T-helper 1 cell treated with Interleukin-12 subunit alpha and Interleukin-12 subunit beta and Interleukin-4 antibody, amounts not matched to agents 30 ng/mL and 1 ng/mL, for 36 hours (primary cell): ENCODE data around the gene RHNO1. TPM values are rescaled to one million over a fixed set of nuclear protein-coding genes. Genes with fewer than 3 reads are reported as not detected.

Experiments
- intact Hi-C: fragments of 100-400 bp; cut with micrococcal nuclease; formaldehyde crosslinking; loops from one replicate; pipeline ENCODE4 v1.15.1; 2024
- total RNA-seq: library from RNA; stranded (reverse); gene quantifications from 2 replicates; pipeline ENCODE4 v1.2.3, GENCODE V29; 2022

RHNO1 gene
- total RNA-seq, 1 donor from 2014 or later, result 43.4 TPM

- intact Hi-C loops, result loop anchor here (10.0 kb wide), 1 partner anchor 977 kb away; the partner anchor contains the start of gene PARP11
These were observed 20.4 kb downstream of the RHNO1 start for GRCh38 chr12:2897418-2897817.

GRCh38 chr12:2900642-2901041 is 23.6 kb downstream of the RHNO1 start:
- intact Hi-C loops, result no loop called here

GRCh38 chr12:2902272-2902880 is 25.4 kb downstream of the RHNO1 start:
- intact Hi-C loops, result no loop called here

- intact Hi-C loops, result no loop called here
These were observed 27.2 kb downstream of the RHNO1 start for GRCh38 chr12:2904260-2904659.

GRCh38 chr12:2912216-2912575 is 35.2 kb downstream of the RHNO1 start:
- intact Hi-C loops, result no loop called here

GRCh38 chr12:2919249-2919648 is 42.2 kb downstream of the RHNO1 start:
- intact Hi-C loops, result no loop called here

GRCh38 chr12:2922329-2922728 is 45.3 kb downstream of the RHNO1 start:
- intact Hi-C loops, result no loop called here

GRCh38 chr12:2923057-2923456 is 46.0 kb downstream of the RHNO1 start:
- intact Hi-C loops, result no loop called here

- intact Hi-C loops, result no loop called here
These were observed 47.0 kb downstream of the RHNO1 start for GRCh38 chr12:2924019-2924418.

GRCh38 chr12:2925322-2925995 is 48.4 kb downstream of the RHNO1 start:
- intact Hi-C loops, result no loop called here

- intact Hi-C loops, result no loop called here
These were observed 53.8 kb downstream of the RHNO1 start for GRCh38 chr12:2930865-2931264.

GRCh38 chr12:2933586-2933985 is 56.6 kb downstream of the RHNO1 start:
- intact Hi-C loops, result no loop called here

GRCh38 chr12:2934371-2934770 is 57.3 kb downstream of the RHNO1 start:
- intact Hi-C loops, result no loop called here

GRCh38 chr12:2936301-2936700 is 59.3 kb downstream of the RHNO1 start:
- intact Hi-C loops, result no loop called here

- intact Hi-C loops, result no loop called here
These were observed 60.5 kb downstream of the RHNO1 start for GRCh38 chr12:2937500-2937899.

Other genes with a start within 250 kb of the RHNO1 start
- 80.6 and 81.5 TPM in 2 replicates for gene FKBP4, start 82.3 kb upstream of the RHNO1 start, total RNA-seq
- gene ITFG2, start 64.6 kb upstream of the RHNO1 start, total RNA-seq, result 48.0 and 59.5 TPM in 2 replicates
- not detected in 2 replicates for gene NRIP2, start 42.2 kb upstream of the RHNO1 start, total RNA-seq
- gene TEX52, start 20.2 kb upstream of the RHNO1 start, total RNA-seq, result 0.41 TPM in 1 of 2 replicates, not detected in the other
- 85.0 and 90.6 TPM in 2 replicates for gene FOXM1, start within 50 bp of the RHNO1 start, total RNA-seq
- gene TULP3, start 13.7 kb downstream of the RHNO1 start, total RNA-seq, result 7.8 TPM in 2 replicates
- gene TEAD4, start 82.2 kb downstream of the RHNO1 start, total RNA-seq, result 0.74 and 1.4 TPM in 2 replicates
- 0.05 TPM in 1 of 2 replicates, not detected in the other for gene TSPAN9, start 200.2 kb downstream of the RHNO1 start, total RNA-seq